ENCODE results near the gene SEZ6. TPM values are rescaled to one million over a fixed set of nuclear protein-coding genes. Genes with fewer than 3 reads are reported as not detected.

SEZ6 gene
- total RNA-seq, 2 experiments from 2014 or later, result 0.31 TPM; not detected in 1

DNA sequence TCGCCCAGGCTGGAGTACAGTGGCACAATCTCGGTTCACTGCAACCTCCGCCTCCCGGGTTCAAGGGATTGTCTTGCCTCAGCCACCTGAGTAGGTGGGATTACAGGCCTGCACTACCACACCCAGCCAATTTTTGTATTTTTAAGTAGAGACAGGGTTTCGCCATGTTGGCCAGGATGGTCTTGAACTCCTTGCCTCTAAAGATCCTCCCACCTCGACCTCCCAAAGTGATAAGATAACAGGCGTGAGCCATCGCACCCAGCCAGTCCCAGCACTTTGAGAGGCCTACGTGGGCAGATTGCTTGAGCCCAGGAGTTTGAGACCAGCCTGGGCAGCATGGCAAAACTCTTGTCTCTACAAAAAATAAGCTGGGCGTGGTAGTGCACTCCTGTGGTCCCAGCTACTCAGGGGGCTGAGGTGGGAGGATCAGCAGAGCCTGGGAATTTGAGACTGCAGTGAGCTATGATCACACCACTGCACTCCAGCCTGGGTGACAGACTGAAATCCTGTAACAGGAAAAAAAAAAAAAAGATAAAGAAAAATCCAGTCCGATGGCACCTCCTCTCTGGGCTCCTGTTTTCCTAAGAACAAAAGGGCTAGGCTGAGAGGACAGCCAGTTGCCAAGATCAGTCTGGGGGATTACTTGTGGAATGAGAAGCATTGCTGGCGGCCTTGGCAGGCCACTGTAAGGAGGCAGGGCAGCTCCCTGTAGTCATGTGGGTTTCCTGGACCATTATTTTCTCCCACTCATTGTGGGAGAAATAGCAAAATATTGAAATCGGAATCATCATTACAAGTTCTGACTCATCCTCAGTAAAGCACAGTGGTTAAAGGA, 34.1 kb upstream of the SEZ6 start:
- ChIA-PET POLR2A (no interaction called here), CTCF (no interaction called here)
- Mint-ChIP-seq H3K27ac (no peak overlapping the region), H3K36me3 (ENCODE audit: low read depth) (no peaks in the 10 kb centered on the region), H3K4me1 (ENCODE audit: low read depth) (no peaks in the 10 kb centered on the region), H3K27me3 (peaks cover 13% of the 10 kb centered on the region), H3K4me3 (no peak overlapping the region), H3K9me3 (no peaks in the 10 kb centered on the region)
- no peaks in the 10 kb centered on the region for H3K36me3 ChIP-seq (ENCODE audit: insufficient read depth, low read length)
- peaks cover 0 to 13% of the 10 kb centered on the region in 2 experiments for H3K27me3 ChIP-seq (ENCODE audit: control insufficient read depth in 1 of 2, insufficient read depth in 2 of 2, low read length in 2 of 2)
- intact Hi-C loops (cut with DNase I, micrococcal nuclease), result no loop called here
- TF ChIP-seq, protein P1, sequence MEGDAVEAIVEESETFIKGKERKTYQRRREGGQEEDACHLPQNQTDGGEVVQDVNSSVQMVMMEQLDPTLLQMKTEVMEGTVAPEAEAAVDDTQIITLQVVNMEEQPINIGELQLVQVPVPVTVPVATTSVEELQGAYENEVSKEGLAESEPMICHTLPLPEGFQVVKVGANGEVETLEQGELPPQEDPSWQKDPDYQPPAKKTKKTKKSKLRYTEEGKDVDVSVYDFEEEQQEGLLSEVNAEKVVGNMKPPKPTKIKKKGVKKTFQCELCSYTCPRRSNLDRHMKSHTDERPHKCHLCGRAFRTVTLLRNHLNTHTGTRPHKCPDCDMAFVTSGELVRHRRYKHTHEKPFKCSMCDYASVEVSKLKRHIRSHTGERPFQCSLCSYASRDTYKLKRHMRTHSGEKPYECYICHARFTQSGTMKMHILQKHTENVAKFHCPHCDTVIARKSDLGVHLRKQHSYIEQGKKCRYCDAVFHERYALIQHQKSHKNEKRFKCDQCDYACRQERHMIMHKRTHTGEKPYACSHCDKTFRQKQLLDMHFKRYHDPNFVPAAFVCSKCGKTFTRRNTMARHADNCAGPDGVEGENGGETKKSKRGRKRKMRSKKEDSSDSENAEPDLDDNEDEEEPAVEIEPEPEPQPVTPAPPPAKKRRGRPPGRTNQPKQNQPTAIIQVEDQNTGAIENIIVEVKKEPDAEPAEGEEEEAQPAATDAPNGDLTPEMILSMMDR (IDR thresholded peaks at IDR 0.05), result no peak
- ATAC-seq (ENCODE audit: poor library complexity) (no peak), DNase-seq (no peak)
- no peak overlapping the region for H3K27ac ChIP-seq (ENCODE audit: low read depth in 1 of 2, low read length in 2 of 2)
- H3K4me3 ChIP-seq (ENCODE audit: low read length), result no peak overlapping the region
- H3K4me1 ChIP-seq (ENCODE audit: insufficient read depth, low read length), result peaks cover 8% of the 10 kb centered on the region
- peaks cover 0 to 4% of the 10 kb centered on the region in 2 experiments for H3K9me3 ChIP-seq (ENCODE audit: control insufficient read depth in 1 of 2, insufficient read depth in 1 of 2, low read length in 2 of 2)

DNA sequence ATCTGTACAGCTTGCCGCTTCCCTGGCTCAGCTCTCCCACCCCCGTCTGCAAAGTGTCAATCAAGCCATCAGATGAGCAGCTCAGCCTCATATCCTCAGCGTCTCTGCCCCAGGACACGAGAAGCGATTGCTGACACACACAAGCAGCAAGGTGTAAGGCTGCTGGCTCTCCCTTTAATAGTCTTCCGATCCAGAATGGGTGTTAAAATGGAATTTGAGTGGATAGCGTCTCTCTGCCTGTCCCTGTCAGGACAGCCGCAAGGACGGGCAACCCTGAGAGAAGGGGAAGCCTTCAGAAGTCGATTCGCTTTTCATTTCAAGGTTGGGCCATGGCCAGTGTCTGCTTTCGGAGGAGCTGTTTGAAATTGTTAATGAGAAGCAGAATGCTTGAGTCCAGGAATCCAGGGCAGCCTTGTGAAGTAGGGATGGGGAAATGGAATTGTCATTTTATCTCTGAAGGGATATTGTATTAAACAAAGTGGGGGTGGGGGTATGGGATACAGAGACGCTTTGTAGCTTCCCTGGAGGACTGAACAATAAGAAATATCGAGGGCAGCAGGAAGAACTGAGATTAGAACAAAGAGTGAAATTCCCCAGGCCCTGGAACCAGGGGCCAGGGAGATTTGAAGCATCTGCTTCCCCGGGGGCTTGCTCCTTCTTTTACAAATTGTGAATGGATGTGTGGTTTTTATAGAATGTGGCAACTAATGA, 32.4 kb upstream of the SEZ6 start:
- intact Hi-C loops (cut with DNase I, micrococcal nuclease), result no loop called here
- no peaks in the 10 kb centered on the region for H3K36me3 ChIP-seq (ENCODE audit: insufficient read depth, low read length)
- POLR2A ChIA-PET, result no interaction called here
- H3K4me1 ChIP-seq (ENCODE audit: insufficient read depth, low read length), result peaks cover 8% of the 10 kb centered on the region
- CTCF ChIA-PET, result no interaction called here
- no peak for ATAC-seq (ENCODE audit: poor library complexity)
- Mint-ChIP-seq H3K36me3 (ENCODE audit: low read depth) (no peaks in the 10 kb centered on the region), H3K9me3 (peaks cover 7% of the 10 kb centered on the region), H3K27ac (no peak overlapping the region), H3K4me3 (no peak overlapping the region), H3K27me3 (peaks cover 21% of the 10 kb centered on the region), H3K4me1 (ENCODE audit: low read depth) (no peaks in the 10 kb centered on the region)
- no peak overlapping the region for H3K4me3 ChIP-seq (ENCODE audit: low read length)
- H3K27ac ChIP-seq (ENCODE audit: low read depth in 1 of 2, low read length in 2 of 2), result no peak overlapping the region
- peaks cover 4 to 17% of the 10 kb centered on the region in 2 experiments for H3K27me3 ChIP-seq (ENCODE audit: control insufficient read depth in 1 of 2, insufficient read depth in 2 of 2, low read length in 2 of 2)
- H3K9me3 ChIP-seq (ENCODE audit: control insufficient read depth in 1 of 2, insufficient read depth in 1 of 2, low read length in 2 of 2), result peaks cover 0 to 4% of the 10 kb centered on the region in 2 experiments
- DNase-seq, result no peak
- TF ChIP-seq, protein P1 (IDR thresholded peaks at IDR 0.05), result no peak

DNA sequence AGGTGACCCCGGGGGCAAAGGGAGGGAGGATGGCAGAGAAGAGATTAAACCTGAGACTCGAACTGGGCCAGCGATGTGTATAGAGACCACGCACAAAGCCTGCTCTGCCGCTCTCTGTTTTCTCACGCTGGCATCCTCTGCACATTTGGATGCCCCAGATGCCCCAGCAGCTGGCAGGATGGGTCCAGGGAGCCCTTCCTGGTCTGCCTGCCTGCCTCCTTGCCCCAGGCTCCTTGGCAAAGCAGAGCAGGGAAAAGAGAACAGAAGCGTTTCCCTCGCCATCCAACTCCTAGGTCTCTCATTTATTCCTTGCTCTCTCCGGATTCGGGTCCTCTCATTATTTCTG, 31.9 kb upstream of the SEZ6 start:
- Mint-ChIP-seq H3K9me3 (peaks cover 7% of the 10 kb centered on the region), H3K36me3 (ENCODE audit: low read depth) (no peaks in the 10 kb centered on the region), H3K27me3 (peaks cover 23% of the 10 kb centered on the region), H3K4me1 (ENCODE audit: low read depth) (no peaks in the 10 kb centered on the region), H3K4me3 (no peak overlapping the region), H3K27ac (no peak overlapping the region)
- Histone ChIP-seq H3K9me3 (ENCODE audit: control insufficient read depth in 1 of 2, insufficient read depth in 1 of 2, low read length in 2 of 2) (no peaks in the 10 kb centered on the region), H3K27ac (ENCODE audit: low read depth in 1 of 2, low read length in 2 of 2) (no peak overlapping the region), H3K4me1 (ENCODE audit: insufficient read depth, low read length) (peaks cover 5% of the 10 kb centered on the region), H3K4me3 (ENCODE audit: low read length) (no peak overlapping the region), H3K27me3 (ENCODE audit: control insufficient read depth in 1 of 2, insufficient read depth in 2 of 2, low read length in 2 of 2) (peaks cover 4 to 19% of the 10 kb centered on the region in 2 experiments), H3K36me3 (ENCODE audit: insufficient read depth, low read length) (no peaks in the 10 kb centered on the region)
- no peak for DNase-seq
- TF ChIP-seq, protein P1 (IDR thresholded peaks at IDR 0.05), result no peak
- ChIA-PET CTCF (no interaction called here), POLR2A (no interaction called here)
- no peak for ATAC-seq (ENCODE audit: poor library complexity)
- intact Hi-C loops (cut with DNase I, micrococcal nuclease), result no loop called here

All from CD4-positive, alpha-beta T cell (primary cell).